Renal cortex interstitium (tissue), 11 donors: ENCODE measurements around the gene UTY. TPM values are rescaled to one million over a fixed set of nuclear protein-coding genes. Genes with fewer than 3 reads are reported as not detected.
A peak's percentile ranks its signal among the peaks of the same experiment; 100 is the strongest.

Experiments
- DNase-seq, 11 donors: peaks; one replicate each; pipeline ENCODE4 v3.0.0-alpha.2; 2013; ENCODE audit warnings: low read depth in 9 of 11, low spot score in 4 of 11; ENCODE audit errors: extremely low read depth in 1 of 11
- polyA plus RNA-seq, 3 donors: library from polyadenylated mRNA; unstranded; fragments of 120-200 nt; gene quantifications; one replicate each; pipeline ENCODE4 v1.2.1, GENCODE V29; 2013; ENCODE audit not compliant: insufficient read length in 3 of 3

The UTY gene
- polyA plus RNA-seq, 3 donors, result 0.09 to 25.7 (median 22.3) TPM

DNA sequence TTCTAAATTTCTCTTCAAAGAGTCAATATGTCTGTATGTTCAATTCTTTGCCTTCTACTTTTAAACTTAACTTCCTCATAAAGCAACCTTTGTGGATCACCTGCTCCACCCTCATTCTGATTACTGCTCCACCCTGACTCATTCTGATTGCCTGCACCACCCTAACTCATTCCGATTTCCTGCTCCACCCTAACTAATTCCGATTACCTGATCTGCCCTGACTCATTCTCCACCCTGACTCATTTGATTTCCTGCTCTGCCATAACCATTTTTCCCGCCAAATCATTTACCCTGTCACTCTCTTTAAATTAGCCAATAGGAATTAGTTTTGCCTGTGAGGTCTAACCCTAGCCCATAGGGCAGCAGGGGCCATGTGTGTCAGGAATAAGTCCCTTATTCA is 50.3 kb downstream of the UTY start:
- no peak for DNase-seq

DNA sequence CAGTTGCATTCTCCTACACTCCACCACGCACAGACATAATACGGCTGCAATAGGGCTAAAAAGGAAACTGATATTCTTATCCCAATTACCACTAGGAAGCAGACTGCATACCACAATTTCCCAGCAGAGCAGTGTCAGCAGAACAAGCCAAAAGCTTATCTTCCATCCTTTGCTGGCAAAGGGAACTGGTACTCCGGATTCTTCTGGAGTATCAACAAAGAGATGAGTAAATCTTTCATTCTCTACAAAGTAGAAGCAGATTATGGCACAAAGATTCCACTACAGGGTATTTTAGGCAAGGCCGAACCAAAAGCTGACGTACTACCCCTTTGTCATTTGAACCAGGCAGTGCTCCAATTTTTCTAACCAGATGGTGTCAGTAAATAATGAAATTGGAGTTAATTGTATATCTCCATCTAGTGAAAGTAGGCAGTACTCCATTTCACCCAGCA is 56.5 kb downstream of the UTY start:
- DNase-seq, result no peak

DNA sequence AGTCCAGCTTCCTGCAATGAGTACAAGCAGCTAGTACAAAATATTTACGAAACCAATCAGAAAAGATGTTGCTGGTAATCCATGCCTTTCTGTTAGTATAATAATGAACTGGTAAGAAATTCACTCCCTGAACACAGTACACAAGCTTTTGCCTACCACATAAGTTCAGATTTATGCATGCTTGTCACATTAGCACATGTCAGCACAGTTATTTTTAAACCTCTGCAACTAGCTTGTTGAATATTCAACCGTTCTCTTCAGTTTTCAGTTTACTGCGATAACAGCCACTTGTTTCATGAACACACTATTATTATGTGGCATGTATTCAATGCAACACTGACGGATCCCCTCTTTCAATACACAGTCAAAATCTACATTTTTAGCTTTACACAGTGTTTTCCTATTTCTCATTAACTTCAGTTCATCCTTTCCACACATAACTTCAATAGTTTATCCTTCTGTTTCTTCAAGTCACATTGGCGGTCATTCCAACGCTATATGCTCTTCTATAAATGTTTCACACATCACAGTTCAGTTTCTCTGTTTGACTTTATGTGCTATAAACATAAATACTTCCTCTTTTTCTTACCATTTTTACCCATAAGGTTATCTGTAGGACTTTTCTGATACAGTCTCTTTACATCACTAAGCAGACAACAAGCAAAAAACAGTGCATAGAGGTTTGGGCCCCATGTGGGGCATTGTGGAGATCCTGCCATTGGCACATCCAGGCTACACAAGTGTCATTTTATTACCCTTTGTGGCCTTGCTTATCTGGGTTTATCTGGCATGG is 62.8 kb downstream of the UTY start:
- no peak for DNase-seq

- no peak for DNase-seq
Observed at GRCh38 chrY:13415556-13415955, 64.3 kb downstream of the UTY start.

GRCh38 chrY:13398876-13399275 is 81.0 kb downstream of the UTY start:
- no peak for DNase-seq

DNA sequence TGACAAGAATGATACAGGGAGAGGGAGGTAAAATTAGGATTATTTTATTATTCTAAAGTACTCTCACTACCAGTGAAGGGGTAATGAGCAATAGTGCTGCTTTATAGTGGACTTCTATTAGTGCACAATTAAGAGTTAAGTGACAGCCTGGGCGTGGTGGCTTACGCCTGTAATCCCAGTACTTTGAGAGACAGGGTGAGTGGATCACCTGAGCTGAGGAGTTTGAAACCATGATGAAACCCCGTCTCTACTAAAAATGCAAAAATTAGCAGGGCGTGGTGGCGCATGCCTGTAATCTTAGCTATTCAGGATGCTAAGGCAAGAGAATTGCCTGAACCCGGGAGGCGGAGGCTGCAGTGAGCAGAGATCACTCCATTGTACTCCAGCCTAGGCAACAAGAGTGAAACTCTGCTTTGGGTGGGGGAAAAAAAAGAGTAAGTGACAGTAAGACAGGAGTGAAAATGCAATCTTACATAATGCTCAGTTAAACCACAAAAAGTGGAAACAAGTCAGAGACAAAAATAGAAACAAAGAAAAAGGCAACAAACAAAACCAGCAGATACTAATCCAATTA is 98.6 kb downstream of the UTY start:
- no peak for DNase-seq

DNA sequence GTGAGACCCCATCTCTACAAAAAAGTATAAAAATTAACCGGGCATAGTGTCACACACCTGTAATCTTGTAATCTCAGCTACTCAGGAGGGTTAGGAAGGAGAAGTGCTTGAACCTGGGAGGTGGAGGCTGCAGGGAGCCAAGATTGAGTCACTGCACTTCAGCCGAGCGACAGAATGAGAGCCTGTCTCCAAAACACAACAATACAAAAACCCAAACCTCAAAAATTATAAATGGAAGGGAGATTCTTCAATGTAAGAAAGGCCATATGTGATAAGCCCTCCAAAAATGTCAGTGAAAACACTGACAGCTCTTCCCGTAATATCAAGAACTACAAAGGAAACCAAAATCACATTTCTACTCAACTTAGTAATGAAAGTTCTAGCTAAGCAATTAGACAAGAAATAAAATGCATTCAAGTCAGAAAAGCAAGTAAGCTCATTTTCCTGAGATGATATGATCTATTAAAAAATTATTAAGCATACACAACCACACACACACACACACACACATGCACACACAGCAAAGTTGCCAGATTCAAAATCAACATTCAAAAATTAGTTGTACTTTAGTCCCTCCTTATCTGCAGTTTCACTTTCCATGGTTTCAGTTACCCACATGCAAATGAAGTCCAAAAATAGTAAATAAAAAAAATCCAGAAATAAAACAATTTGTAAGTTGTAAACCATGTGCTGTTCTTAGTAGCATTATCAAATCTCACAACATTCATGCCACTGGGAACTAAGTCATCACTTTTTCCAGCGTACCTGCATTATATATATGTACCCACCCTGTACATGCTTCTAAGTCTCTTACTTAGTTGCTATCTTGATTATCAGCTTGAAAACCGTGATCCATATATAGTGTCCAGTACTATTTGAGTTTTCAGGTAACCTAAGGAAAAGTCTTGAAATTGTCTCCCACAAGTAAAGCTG is 108.7 kb downstream of the UTY start:
- DNase-seq, result no peak

DNA sequence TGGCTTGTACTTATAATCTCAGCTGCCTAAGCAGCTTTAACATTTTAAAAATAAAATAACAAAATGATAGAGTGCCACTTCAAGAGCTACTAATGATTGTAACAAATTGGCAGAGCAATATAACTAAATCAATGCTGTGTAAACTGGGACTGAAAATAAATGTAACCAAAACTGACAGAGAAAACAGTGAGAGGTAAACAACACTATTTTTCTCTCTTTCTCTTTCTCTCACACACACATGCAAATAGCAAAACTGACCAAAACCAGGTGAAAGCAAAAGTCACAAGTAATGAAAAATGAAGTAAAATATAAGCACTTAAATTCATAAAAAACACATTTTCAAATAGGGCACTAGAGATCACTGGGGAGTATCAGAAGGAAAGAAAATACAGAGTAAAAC is 109.6 kb downstream of the UTY start:
- DNase-seq, result no peak

DNA sequence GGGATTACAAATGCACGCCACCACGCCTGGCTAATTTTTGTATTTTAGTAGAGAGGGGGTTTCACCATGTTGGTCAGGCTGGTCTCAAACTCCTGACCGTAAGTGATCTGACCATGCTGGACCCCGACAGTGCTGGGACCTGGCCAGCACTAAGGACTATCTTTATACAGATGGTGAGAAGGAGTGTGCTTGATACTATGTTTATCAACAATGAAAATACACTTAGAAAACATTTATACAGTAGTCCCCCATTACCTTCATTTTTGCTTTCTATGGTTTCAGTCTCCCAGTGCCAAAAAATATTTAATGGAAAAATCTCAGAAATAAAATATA is 111.4 kb downstream of the UTY start:
- no peak for DNase-seq

- no peak for DNase-seq
Observed at GRCh38 chrY:13363641-13364040, 116.2 kb downstream of the UTY start.

- DNase-seq, result no peak
Observed at GRCh38 chrY:13362662-13363061, 117.2 kb downstream of the UTY start.

DNA sequence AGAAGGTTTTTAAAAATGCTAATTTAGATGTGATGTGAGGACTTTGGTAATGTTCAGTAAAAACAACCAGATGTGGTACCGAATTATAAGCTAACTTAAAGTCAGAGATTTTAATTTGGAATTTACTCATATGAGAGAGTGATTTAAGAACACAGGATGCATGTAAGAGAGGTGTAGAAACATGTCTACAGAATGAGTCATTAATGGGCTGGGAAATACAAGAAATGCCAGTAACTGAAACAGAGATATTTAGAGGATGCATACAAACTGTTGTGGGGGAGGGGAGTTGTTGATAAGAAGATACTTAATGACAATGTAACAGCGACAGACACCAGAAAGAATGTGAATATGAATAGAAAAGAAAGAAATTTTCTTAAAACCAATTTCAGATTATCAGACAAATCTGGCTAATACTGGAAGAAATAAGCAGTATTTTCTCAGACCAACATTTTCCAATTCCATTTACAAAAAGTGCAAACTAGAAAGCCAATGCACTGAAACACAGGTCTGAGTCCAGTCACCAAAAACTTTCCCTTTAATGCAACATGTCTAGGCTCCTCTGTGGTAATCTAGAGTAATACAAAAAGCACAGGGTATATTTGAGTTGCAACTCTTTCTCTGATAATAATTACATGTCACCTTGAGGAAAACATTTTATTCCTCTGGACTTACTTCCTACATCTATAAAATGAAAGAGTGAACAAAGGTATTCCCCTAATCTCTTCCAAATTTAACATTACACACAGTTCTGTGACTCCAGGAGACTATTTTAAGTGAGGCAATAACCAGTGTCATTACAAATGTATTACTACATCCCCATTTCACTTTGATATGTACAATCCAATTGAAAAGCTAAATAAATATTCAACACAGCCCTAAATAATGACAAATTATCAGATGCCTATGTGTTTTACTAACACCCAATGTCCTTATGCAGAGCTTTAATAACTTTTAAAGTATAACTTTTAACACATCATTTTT is 117.9 kb downstream of the UTY start:
- no peak for DNase-seq

DNA sequence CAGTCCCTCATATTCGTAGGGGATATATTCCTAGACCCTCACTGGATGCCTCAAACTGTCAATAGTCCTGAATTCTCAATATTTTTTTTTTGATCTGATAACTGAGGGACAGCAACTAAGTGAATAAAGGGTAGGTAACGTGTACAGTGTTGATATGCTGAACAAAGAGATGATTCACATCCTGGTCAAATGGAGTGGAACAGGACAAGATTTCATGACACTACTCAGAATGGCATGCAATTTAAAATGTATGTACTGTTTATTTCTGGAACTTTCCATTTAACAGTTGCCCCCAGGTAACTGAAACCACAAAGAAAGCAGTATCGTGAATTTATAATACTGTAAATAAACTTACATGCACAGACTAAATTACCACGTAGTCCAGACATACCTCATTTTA is 128.4 kb downstream of the UTY start:
- DNase-seq, result no peak

DNA sequence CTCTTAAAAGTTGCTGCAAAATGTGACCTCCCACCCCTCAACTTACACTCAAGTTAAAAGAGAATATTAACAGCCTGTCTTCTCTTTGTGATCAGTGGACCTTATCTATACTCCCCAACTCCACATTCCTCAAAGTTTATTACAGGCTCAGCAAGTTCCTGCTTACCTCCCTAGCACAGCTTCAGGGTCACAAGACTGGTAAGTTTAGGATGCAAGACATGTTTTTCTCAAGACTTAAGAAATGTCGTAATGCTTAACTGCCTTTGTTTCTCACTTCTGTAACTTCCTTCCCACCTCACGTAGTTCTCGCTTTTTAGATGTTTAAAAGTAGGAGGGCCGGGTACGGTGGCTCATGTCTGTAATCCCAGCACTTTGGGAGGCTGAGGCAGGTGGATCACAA is 132.7 kb downstream of the UTY start:
- DNase-seq, result peak in 2 of 11 donors; percentile 3 to 29

DNA sequence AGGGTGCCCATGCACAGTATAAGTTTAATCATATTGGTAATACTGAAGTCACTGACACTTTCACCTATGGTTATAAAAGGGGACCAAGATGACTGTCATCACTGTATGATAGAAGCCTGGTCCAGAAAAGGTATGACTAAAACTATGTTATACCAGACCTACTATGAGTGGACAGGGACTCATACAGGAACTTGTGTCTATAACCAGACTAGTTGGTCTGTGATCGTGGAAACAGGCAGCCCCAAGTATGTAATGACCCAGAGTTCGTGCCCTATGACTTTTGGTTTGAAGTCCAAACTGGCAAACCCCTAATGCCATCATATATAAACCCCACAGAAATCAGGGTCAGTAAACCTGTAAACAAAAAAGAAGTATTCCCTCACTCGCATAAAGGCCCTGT is 134.3 kb downstream of the UTY start:
- no peak for DNase-seq

GRCh38 chrY:13343307-13343946 is 136.4 kb downstream of the UTY start:
- DNase-seq, result no peak

DNA sequence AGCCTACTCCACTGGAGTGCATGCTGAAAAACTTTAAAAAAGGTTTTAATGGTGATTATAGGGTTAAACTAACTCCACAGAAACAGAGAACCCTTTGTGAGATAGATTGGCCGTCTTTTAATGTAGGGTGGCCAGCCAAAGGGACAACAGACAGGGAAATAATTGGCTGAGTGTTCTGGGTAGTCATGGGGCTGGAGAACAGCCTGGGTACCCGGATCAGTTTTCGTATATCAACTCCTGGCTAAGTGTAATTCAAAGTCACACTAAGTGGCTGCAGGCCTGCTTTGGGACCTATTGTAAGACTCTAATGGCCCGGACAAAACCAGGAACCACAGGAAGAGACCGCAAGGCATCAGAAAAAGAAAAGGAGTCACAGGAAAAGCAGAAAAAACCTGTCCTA is 139.9 kb downstream of the UTY start:
- DNase-seq, result no peak

- no peak for DNase-seq
Observed at GRCh38 chrY:13339381-13339780, 140.5 kb downstream of the UTY start.
